KG1 (cell line): ENCODE measurements around the gene TIMM17A.
"Not testable (repeated sequence)": the region's sequence is repeated elsewhere in the genome, so short reads cannot be mapped to it uniquely, and the experiment has no call there.

Source experiments
- DNase-seq: peaks from one replicate; lab custom pipeline; 2025; lab: John Stamatoyannopoulos, UW

Gene TIMM17A

DNA sequence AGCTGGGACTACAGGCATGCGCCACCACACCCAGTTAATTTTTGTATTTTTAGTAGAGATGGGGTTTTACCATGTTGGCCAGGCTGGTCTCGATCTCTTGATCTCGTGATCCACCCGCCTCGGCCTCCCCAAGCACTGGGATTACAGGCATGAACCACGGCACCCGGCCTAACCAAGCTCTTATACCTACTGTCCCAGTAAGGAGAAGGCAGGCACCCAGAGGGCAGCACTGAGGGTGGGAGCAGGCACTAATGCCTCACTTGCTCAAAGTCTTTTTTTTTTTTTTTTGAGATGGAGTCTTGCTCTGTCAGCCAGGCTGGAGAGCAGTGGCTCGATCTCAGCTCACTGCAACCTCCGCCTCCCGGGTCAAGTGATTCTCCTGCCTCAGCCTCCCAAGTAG lies 15.0 kb upstream of the TIMM17A start:
- not testable (repeated sequence) for DNase-seq

DNA sequence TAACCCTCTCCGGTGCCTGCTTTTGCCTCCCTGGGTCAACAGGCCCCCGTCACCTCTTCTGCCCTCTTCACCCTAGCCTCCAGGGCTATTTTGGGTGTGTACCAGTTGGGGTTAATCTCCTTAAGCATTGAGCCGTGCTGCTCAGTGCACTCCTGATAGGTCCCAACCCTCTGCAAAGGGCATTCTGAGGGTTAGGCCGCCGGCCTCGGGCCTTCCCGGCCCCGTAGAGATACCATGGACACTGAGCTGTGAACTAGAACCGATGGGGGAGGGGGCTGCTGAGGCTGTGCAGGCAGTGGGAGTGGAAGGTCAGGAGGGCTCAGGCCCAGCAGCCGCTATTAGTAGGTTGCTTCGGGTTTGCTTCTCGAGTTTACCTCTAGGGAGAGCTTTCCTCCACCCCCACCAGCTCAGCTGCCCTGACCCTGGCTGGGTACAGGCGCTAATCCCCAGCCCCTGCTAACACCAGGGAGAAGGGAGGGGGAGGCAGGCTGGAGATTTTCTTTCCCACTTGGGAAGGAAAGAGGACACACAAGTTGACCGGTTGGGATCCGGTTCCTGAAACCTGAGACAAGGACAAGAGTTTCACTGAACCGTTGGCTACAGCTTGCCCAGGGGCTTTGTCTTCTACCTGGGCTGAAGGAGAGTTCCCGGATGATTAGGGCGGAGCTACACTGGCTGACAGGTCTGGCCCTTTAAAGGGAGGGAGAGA lies 13.7 kb upstream of the TIMM17A start:
- no peak for DNase-seq

- no peak for DNase-seq
Observed at GRCh38 chr1:201942129-201942495, 13.2 kb upstream of the TIMM17A start.

- DNase-seq: no peak
Observed at GRCh38 chr1:201944002-201944401, 11.3 kb upstream of the TIMM17A start.

- no peak for DNase-seq
Observed at GRCh38 chr1:201944639-201945038, 10.7 kb upstream of the TIMM17A start.

GRCh38 chr1:201945157-201945556 lies 10.1 kb upstream of the TIMM17A start:
- DNase-seq: no peak

- no peak for DNase-seq
Observed at GRCh38 chr1:201945863-201946223, 9.5 kb upstream of the TIMM17A start.

GRCh38 chr1:201946224-201946908 lies 8.9 kb upstream of the TIMM17A start, which contains the start of gene LMOD1:
LMOD1 (minus strand) TSS chr1:201946548; CDS start chr1:201946340, 208 bp downstream.
- no peak for DNase-seq

- no peak for DNase-seq
Observed at GRCh38 chr1:201947697-201948008, 7.7 kb upstream of the TIMM17A start.

GRCh38 chr1:201949491-201949890 lies 5.8 kb upstream of the TIMM17A start:
- no peak for DNase-seq

DNA sequence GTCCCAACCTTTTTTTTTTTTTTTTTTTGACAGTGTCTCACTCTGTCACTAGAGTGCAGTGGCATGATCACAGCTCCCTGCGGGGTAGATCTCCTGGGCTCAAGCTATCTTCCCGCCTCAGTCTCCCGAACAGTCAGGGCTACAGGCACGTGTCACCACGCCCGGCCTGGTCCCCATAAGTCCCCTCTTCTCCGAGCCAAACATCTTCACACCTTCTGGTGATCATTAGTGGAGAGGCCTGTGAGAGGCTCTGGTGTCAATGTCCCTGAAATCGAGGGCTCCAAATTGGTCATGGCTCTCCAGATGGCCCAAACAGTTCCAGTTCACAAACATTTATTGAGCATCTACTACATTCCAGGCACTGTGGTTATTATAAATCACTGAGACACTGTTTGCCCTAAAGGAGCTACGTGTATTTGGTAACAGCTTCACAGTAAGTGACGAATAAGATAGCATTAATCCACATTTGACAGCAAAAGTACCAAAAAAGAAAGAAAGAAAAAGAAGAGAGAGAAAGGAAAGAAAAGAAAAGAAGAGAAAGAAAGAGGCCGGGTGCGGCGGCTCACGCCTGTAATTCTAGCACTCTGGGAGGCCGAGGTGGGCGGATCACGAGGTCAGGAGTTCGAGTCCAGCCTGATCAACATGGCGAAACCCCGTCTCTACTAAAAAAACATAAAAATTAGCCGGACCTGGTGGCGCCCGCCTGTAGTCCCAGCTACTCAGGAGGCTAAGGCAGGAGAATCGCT lies 867 bp upstream of the TIMM17A start:
- DNase-seq: no peak

DNA sequence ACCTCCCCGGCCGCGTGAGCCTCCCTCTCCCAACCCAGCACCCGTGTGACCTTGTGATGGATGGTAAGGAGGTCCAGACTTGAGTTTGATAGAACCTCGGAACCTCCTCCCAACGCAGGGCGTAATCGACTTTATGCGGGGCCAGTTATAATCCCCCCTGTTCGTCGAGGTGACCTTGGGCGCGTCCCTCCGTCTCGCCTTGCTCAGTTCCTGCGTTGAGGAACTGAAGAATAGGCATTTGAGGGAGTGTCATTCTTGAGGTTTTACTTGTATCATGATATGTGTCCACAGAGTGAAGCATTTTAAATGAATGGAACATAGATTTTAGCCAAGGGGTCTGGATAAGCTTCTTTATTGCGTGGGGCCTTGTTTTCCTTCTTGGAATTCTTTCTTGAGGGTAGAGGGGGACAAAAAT lies 433 bp downstream of the TIMM17A start:
- peak; percentile 53 for DNase-seq

GRCh38 chr1:201958348-201958747 lies 3.0 kb downstream of the TIMM17A start:
- no peak for DNase-seq

DNA sequence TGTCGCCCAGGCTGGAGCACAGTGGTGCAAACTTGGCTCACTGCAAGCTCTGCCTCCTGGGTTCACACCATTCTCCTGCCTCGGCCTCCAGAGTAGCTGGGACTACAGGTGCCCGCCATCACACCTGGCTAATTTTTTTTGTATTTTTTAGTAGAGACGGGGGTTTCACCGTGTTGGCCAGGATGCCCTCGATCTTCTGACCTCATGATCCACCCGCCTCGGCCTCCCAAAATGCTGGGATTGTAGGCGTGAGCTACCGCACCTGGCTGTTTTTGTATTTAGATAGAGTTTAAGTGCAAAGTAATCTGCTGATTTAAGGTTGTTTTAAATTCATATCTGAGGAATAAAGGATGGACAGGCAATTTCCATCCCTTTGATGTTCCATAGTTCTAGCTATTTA lies 7.1 kb downstream of the TIMM17A start:
- DNase-seq: not testable (repeated sequence)

- DNase-seq: no peak
Observed at GRCh38 chr1:201964261-201964660, 9.0 kb downstream of the TIMM17A start.

- no peak for DNase-seq
Observed at GRCh38 chr1:201966171-201966570, 10.9 kb downstream of the TIMM17A start.

- no peak for DNase-seq
Observed at GRCh38 chr1:201968202-201968925, 13.1 kb downstream of the TIMM17A start.

GRCh38 chr1:201970334-201971159 lies 15.2 kb downstream of the TIMM17A start:
- DNase-seq: no peak

DNA sequence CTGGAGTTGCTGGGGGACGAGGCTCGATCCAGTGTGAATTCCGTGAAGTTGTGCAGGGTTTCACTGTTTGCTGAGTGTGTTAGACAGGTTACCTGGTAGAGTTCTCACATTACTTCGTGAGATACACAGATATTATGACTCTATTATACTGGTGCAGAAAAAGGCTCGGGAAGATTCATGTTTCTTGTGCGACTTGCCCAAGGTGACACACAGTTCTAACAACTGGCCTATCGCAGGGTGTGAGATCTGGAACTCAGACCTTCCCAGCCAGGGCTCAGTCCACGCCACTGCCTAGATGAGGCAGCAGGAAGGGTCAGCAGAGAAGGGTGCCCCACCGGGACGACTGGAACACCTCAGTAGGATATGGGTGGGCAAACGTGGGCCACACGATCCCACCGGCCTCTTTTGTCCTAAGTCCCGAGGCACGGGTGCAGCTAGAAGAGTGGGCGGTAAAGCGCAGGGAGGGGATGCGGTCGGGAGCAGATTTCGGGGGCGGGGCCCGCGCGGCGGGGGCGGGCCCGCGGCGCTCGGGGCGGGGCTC lies 26.8 kb downstream of the TIMM17A start:
- DNase-seq: peak; percentile 62

DNA sequence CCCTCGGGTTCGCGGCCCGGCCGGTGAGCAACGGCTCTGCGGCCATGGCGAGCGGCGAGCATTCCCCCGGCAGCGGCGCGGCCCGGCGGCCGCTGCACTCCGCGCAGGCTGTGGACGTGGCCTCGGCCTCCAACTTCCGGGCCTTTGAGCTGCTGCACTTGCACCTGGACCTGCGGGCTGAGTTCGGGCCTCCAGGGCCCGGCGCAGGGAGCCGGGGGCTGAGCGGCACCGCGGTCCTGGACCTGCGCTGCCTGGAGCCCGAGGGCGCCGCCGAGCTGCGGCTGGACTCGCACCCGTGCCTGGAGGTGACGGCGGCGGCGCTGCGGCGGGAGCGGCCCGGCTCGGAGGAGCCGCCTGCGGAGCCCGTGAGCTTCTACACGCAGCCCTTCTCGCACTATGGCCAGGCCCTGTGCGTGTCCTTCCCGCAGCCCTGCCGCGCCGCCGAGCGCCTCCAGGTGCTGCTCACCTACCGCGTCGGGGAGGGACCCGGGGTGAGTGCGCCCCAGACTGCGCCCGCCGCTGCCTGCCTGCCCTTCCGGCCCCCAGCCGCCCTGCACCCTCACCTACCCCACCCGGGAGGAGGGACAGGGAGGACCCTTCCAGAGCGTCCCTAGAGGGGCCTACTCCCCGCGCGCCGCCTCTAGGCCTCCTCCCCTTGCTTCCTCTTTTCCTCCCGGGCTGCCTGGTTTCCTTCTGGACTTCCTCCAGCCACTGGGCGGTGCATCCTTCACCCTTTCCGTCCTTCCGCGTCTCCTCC lies 27.5 kb downstream of the TIMM17A start, which contains the start of gene RNPEP:
TSS of gene RNPEP (plus strand) at position 26 of the 757 bp plus-strand sequence. CDS start at position 45, 19 bp downstream.
- peak; percentile 62 for DNase-seq
